Smooth muscle cell (in vitro differentiated cells): ENCODE data around the gene KLF16. TPM values are rescaled to one million over a fixed set of nuclear protein-coding genes. Genes with fewer than 3 reads are reported as not detected.

Source experiments
- DNase-seq: peaks from one replicate; lab custom pipeline; 2025; ENCODE audit not compliant: unreplicated experiment; lab: John Stamatoyannopoulos, UW
- H2AFZ ChIP-seq: fragments of 200-600 bp; sonication (generic); 2 replicates; pipeline ENCODE4 v1.6.0; 2016; ENCODE audit warnings: antibody characterized with exemption, low read depth, mild to moderate bottlenecking
- H3F3A ChIP-seq: fragments of 200-600 bp; sonication (generic); 2 replicates; pipeline ENCODE4 v1.6.0; 2017; ENCODE audit warnings: antibody characterized with exemption, low read depth
- H3K27ac ChIP-seq: fragments of 200-600 bp; sonication (generic); 2 replicates; pipeline ENCODE4 v1.5.1; 2016; ENCODE audit warnings: low read depth, mild to moderate bottlenecking
- H3K27me3 ChIP-seq: fragments of 200-600 bp; sonication (generic); 2 replicates; pipeline ENCODE4 v1.6.1; 2016; ENCODE audit warnings: low read depth, mild to moderate bottlenecking
- H3K36me3 ChIP-seq: fragments of 200-600 bp; sonication (generic); 2 replicates; pipeline ENCODE4 v1.5.1; 2016; ENCODE audit warnings: low read depth
- H3K4me1 ChIP-seq: fragments of 200-600 bp; sonication (generic); 2 replicates; pipeline ENCODE4 v1.5.1; 2016; ENCODE audit warnings: low read depth
- H3K4me2 ChIP-seq: fragments of 200-600 bp; sonication (generic); 2 replicates; pipeline ENCODE4 v1.6.0; 2016; ENCODE audit warnings: mild to moderate bottlenecking
- H3K4me3 ChIP-seq: fragments of 200-600 bp; sonication (generic); 2 replicates; pipeline ENCODE4 v1.5.1; 2016; ENCODE audit warnings: mild to moderate bottlenecking
- H3K79me2 ChIP-seq: fragments of 200-600 bp; sonication (generic); 2 replicates; pipeline ENCODE4 v1.6.0; 2016; ENCODE audit warnings: low read depth, mild to moderate bottlenecking
- H3K9ac ChIP-seq: fragments of 200-600 bp; sonication (generic); 2 replicates; pipeline ENCODE4 v1.6.0; 2016; ENCODE audit warnings: low read depth
- H3K9me3 ChIP-seq: fragments of 200-600 bp; sonication (generic); replicated peaks from 2 replicates; pipeline ENCODE4 v1.5.1; 2016; ENCODE audit warnings: low read depth
- H4K20me1 ChIP-seq: fragments of 200-600 bp; sonication (generic); 2 replicates; pipeline ENCODE4 v1.6.0; 2016; ENCODE audit warnings: low read depth
- CTCF ChIP-seq: fragments of 200-600 bp; sonication (generic); IDR thresholded peaks from 2 replicates; pipeline ENCODE4 v1.5.1; 2017; ENCODE audit warnings: borderline replicate concordance, mild to moderate bottlenecking, antibody characterized with exemption; ENCODE audit not compliant: insufficient read depth, poor library complexity, severe bottlenecking
- WGBS: methylation state at CpG from one replicate; pipeline ENCODE4 v1.1.7; 2016; ENCODE audit warnings: low lambda C conversion rate; 5-methylcytosine and 5-hydroxymethylcytosine counted together
- polyA plus RNA-seq: library from polyadenylated mRNA; unstranded; fragments of >200 nt; fragmentation: Nextera tagmentation; extraction: Ambion mirVana; gene quantifications from 2 replicates; pipeline ENCODE4 v1.2.1, GENCODE V29; 2016
- total RNA-seq: library from RNA; depleted of rRNA; stranded (reverse); fragments of >200 nt; gene quantifications from 2 replicates; pipeline ENCODE4 v1.2.3, GENCODE V29; 2014

KLF16 gene
- total and polyA plus RNA-seq, 2 experiments from 2014 or later, result 5.8 to 15.4 TPM

GRCh38 chr19:1856345-1856697 is 7.1 kb downstream of the KLF16 start:
- peak overlapping the region; percentile 28 for H3K9ac ChIP-seq
- H4K20me1 ChIP-seq, result peaks cover 77% of the 10 kb centered on the region
- H3K27ac ChIP-seq, result peak overlapping the region; percentile 57
- H3K27me3 ChIP-seq, result no peaks in the 10 kb centered on the region
- no peaks in the 10 kb centered on the region for H3K9me3 ChIP-seq
- no peak overlapping the region for H2AFZ ChIP-seq
- DNase-seq, result no peak
- no peak for TF ChIP-seq CTCF
- no peaks in the 10 kb centered on the region for H3F3A ChIP-seq
- H3K36me3 ChIP-seq, result no peaks in the 10 kb centered on the region
- H3K79me2 ChIP-seq, result peaks cover 75% of the 10 kb centered on the region
- peak overlapping the region; percentile 55 for H3K4me3 ChIP-seq
- H3K4me1 ChIP-seq, result peaks cover 68% of the 10 kb centered on the region
- 79% methylated on average over 6 of the region's 6 CpGs for WGBS
- peak overlapping the region; percentile 97 for H3K4me2 ChIP-seq

GRCh38 chr19:1855828-1856255 is 7.5 kb downstream of the KLF16 start:
- no peaks in the 10 kb centered on the region for H3K9me3 ChIP-seq
- peaks cover 72% of the 10 kb centered on the region for H4K20me1 ChIP-seq
- H3K4me3 ChIP-seq, result peak overlapping the region; percentile 18
- TF ChIP-seq CTCF, result no peak
- no peak for DNase-seq
- H3K27me3 ChIP-seq, result no peaks in the 10 kb centered on the region
- H2AFZ ChIP-seq, result no peak overlapping the region
- 42% methylated on average over 13 of the region's 13 CpGs for WGBS
- H3K4me1 ChIP-seq, result peaks cover 63% of the 10 kb centered on the region
- peaks cover 3% of the 10 kb centered on the region for H3F3A ChIP-seq
- no peaks in the 10 kb centered on the region for H3K36me3 ChIP-seq
- peaks cover 70% of the 10 kb centered on the region for H3K79me2 ChIP-seq
- H3K27ac ChIP-seq, result peak overlapping the region; percentile 57
- H3K9ac ChIP-seq, result peak overlapping the region; percentile 28
- H3K4me2 ChIP-seq, result peak overlapping the region; percentile 97

GRCh38 chr19:1855040-1855827 is 8.1 kb downstream of the KLF16 start:
- Histone ChIP-seq H3K36me3 (no peaks in the 10 kb centered on the region), H3F3A (peaks cover 6% of the 10 kb centered on the region), H3K4me1 (peaks cover 57% of the 10 kb centered on the region), H3K27me3 (no peaks in the 10 kb centered on the region), H3K27ac (peak overlapping the region; percentile 57), H3K9ac (no peak overlapping the region), H3K4me3 (peak overlapping the region; percentile 32), H4K20me1 (peaks cover 66% of the 10 kb centered on the region), H2AFZ (no peak overlapping the region), H3K79me2 (peaks cover 64% of the 10 kb centered on the region), H3K4me2 (peak overlapping the region; percentile 97), H3K9me3 (no peaks in the 10 kb centered on the region)
- 15% methylated on average over 22 of the region's 33 CpGs for WGBS
- DNase-seq, result peak; percentile 90
- no peak for TF ChIP-seq CTCF
